Pancreas (tissue), 10 donors: ENCODE measurements around the gene OR6C76. TPM values are rescaled to one million over a fixed set of nuclear protein-coding genes. Genes with fewer than 3 reads are reported as not detected.
"Not testable (repeated sequence)": the region's sequence is repeated elsewhere in the genome, so short reads cannot be mapped to it uniquely, and the experiment has no call there.

Experiments used
- ATAC-seq, 4 donors: fragments of 200-7000 bp; cut with Tn5 transposase; one replicate each; pipeline versions ENCODE4 v1.8.0 to v1.9.1; 2020; ENCODE audit warnings: mild to moderate bottlenecking in 4 of 4, moderate library complexity in 4 of 4
- DNase-seq, 6 donors: peaks; one replicate each; pipeline ENCODE4 v3.0.0-alpha.2; 2020
- FAIRE-seq: peaks from 2 replicates; lab custom pipeline; 2012; peaks lifted over from hg19 to GRCh38; lab: Jason Lieb, UNC
- H3K27ac ChIP-seq, 4 donors: fragments of 200-600 bp; sonication (generic); 1 replicate in 3 of 4; 2 replicates in 1 of 4; pipeline versions ENCODE4 v1.5.0 to v1.8.0; 2020
- H3K27me3 ChIP-seq, 4 donors: fragments of 200-600 bp; one replicate each; pipeline ENCODE4 v1.8.0; 2021
- H3K36me3 ChIP-seq, 3 donors: fragments of 200-600 bp; sonication (generic) in 1 of 3; one replicate each; pipeline versions ENCODE4 v1.5.0 to v1.8.0; 2020 to 2021
- H3K4me1 ChIP-seq, 3 donors: fragments of 200-600 bp; one replicate each; pipeline ENCODE4 v1.8.0; 2021
- H3K4me3 ChIP-seq, 4 donors: fragments of 200-600 bp; sonication (generic) in 2 of 4; one replicate each; pipeline versions ENCODE4 v1.5.0 to v1.8.0; 2020 to 2021
- H3K9me3 ChIP-seq, 4 donors: fragments of 200-600 bp; one replicate each; pipeline ENCODE4 v1.8.0; 2021
- WGBS, 2 donors: extraction: QIAGEN DNeasy Blood & Tissue Kit; methylation state at CpG; one replicate each; pipeline ENCODE4 v1.1.7; 2013; 5-methylcytosine and 5-hydroxymethylcytosine counted together
- intact Hi-C, 3 donors: fragments of 100-400 bp; cut with DNase I; formaldehyde crosslinking; loops; one replicate each; pipeline versions ENCODE4 v1.11.1 to v1.14.2; 2022
- polyA plus RNA-seq, 2 donors: library from polyadenylated mRNA; stranded (reverse); fragments of 200-250 nt; gene quantifications; one replicate each; pipeline ENCODE4 v1.2.3, GENCODE V29; 2013
- total RNA-seq, 6 donors: library from RNA; stranded (reverse); fragmentation: NEBNext Ultra II Directional in 4 of 6; extraction: Animal tissue kit (Norgen Biotek cat#: 25700) in 4 of 6; gene quantifications; one replicate each; pipeline versions ENCODE4 v1.2.1 to v1.2.4, GENCODE V29; 2021 to 2023
- TF ChIP-seq, protein P1 (sequence below), 4 donors: fragments of 200-600 bp; sonication (generic) in 3 of 4; IDR thresholded peaks; one replicate each; pipeline versions ENCODE4 v1.5.0 to v1.8.0; 2021; ENCODE audit warnings: antibody characterized with exemption in 4 of 4
- donor health status: healthy with polysubstance abuse.
- donor health status: DM: no; HTN: no; CAD: no; lungs with moderate emphysema.
- donor health status: DM: no; HTN: no; CAD: no.
- donor health status: control.
- donor health status: control.
- donor health status: Bipolar disorder and iron deficiency.
- donor health status: DM: yes; HTN: yes; CAD: no.
- donor health status: DM: no; HTN: no; CAD: no.
- donor health status: DM: no; HTN: no; CAD: no.
- donor health status: DM: yes; HTN: yes; CAD: no.

OR6C76 gene
- total and polyA plus RNA-seq, 8 donors = not detected

DNA sequence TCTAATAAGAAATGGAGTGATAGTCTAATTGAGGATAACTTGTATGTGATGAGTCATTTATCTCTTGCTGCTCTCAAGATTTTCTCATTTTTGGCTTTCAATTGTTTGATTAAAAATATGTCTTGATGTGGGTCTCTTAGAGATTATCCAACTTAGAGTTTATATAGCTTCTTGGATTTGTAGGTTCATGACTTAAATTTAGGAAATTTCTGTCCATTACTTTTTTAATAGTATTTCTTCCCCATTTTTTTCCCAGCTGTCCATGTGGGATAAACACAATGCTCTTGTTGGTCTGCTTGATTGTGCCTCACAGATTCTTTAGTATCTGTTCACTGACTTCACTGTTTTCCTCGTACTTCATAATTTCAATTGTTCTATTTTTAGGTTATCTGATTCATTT is 18.2 kb upstream of the OR6C76 start:
- H3K4me1 ChIP-seq = no peaks in the 10 kb centered on the region
- ATAC-seq = no peak
- no peaks in the 10 kb centered on the region for H3K36me3 ChIP-seq
- no peak for FAIRE-seq
- WGBS, 2 donors = 75 to 77% methylated on average over 1 of the region's 1 CpG
- TF ChIP-seq, protein P1, sequence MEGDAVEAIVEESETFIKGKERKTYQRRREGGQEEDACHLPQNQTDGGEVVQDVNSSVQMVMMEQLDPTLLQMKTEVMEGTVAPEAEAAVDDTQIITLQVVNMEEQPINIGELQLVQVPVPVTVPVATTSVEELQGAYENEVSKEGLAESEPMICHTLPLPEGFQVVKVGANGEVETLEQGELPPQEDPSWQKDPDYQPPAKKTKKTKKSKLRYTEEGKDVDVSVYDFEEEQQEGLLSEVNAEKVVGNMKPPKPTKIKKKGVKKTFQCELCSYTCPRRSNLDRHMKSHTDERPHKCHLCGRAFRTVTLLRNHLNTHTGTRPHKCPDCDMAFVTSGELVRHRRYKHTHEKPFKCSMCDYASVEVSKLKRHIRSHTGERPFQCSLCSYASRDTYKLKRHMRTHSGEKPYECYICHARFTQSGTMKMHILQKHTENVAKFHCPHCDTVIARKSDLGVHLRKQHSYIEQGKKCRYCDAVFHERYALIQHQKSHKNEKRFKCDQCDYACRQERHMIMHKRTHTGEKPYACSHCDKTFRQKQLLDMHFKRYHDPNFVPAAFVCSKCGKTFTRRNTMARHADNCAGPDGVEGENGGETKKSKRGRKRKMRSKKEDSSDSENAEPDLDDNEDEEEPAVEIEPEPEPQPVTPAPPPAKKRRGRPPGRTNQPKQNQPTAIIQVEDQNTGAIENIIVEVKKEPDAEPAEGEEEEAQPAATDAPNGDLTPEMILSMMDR (IDR thresholded peaks at IDR 0.05) = no peak
- H3K27ac ChIP-seq = no peak overlapping the region
- DNase-seq = no peak
- no peaks in the 10 kb centered on the region for H3K27me3 ChIP-seq
- no peak overlapping the region for H3K4me3 ChIP-seq
- H3K9me3 ChIP-seq = no peaks in the 10 kb centered on the region
- intact Hi-C loops = no loop called here

DNA sequence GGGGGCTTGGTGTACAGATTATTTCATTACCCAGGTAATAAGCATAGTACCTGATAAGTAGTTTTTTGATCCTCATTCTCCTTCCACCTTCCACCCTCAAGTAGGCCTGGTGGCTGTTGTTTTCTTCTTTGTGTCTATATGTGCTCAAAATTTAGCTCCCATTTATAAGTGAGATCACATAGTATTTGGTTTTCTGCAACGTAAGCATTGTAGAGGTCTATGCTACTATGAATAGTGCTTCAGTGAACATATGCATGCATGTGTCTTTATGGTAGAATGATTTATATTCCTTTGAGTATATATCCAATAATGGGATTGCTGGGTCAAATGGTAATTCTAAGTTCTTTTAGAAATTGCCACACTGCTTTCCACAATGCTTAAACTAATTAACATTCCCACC is 16.9 kb upstream of the OR6C76 start:
- H3K4me3 ChIP-seq, ATAC-seq, H3K4me1 ChIP-seq, intact Hi-C loops, FAIRE-seq, H3K9me3 ChIP-seq, H3K27ac ChIP-seq, H3K36me3 ChIP-seq, H3K27me3 ChIP-seq, DNase-seq: not testable (repeated sequence)
- 90 to 97% methylated on average over 1 of the region's 1 CpG for WGBS, 2 donors

DNA sequence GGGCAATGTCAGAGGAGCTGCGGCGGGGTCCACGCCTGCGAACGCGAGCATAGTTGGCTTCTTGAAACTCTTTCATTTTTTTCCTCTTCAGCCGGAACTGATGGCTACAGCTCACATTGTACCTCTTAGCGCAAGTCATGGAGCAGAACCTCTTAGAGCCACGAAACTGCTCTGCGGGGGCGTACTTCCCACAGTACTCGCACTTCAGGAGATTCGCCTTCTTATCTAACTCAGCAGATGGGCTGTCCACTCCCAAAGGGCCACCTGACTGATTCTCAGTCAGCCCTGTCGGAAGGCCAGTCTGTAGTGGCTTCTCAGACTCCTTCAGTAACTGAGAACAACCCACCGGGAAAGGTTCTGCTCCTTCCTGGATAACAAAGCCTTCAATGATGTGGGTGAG is 13.9 kb upstream of the OR6C76 start:
- H3K9me3 ChIP-seq, H3K4me1 ChIP-seq, FAIRE-seq, intact Hi-C loops, DNase-seq, H3K27me3 ChIP-seq, H3K27ac ChIP-seq, ATAC-seq, H3K4me3 ChIP-seq, H3K36me3 ChIP-seq: not testable (repeated sequence)
- 92 to 94% methylated on average over 15 of the region's 15 CpGs for WGBS, 2 donors

DNA sequence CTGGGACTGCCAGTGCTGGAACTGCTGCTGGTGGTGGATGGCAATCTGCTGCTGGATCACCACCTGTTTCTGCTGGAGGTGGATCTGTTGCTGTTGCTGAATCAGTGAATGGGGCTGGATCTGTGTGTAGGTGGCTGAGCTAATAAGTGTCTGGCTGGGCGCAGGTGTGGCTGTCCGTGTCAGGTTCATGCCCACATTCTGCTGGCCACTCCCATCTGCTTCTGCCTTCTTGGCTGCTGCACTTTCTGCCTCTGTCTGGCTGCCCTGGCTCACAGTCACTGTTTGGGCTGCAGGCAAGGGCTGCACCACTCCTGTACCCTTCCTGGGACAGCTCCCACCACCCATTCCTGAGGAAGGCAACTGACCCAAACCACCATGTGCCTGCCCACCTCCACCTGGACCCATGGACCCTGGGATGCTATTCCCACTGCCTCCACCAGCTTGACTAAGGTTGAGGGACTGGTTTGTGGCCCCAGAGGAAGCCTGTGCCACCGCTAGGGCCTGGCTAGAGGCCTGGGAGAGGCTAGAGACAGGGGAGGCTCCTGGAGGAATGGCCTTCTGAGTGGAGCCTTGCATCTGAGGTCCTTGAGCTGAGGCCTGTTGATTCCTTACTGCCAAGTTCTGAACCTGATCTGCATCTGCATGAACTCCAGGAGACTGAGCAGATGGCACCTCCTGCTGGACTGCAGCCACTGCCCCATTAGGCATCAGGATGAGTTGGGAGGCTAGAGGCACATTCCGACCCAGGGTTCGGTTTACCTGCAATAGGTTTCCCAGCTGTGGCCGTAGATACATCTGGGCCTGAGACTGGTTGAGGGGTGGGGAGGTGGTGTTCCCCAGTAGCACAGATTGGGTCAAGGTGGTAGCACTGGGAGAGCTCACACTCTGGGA is 12.3 kb upstream of the OR6C76 start:
- not testable (repeated sequence) for FAIRE-seq

DNA sequence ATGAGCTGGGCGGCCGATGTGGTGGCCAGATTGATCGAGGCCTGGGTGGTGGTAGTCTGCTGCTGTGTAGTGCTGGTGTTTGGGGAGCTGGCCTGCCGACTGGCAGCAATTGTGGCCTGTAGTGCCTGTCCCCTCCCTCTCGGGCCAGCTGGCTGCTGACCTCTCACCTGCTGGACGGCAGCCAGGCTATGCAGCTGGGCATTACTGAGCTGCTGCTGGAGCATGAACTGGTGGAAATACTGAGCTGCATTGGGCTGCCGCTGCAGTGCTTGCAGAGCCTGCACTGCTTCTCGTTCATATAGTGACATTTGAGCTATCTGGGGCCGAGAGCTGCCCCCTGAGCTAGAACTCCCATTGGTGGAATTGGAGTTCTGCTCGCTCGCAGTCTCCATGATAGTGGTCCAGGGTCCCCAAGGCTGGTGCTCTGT is 11.6 kb upstream of the OR6C76 start:
- 49% methylated on average over 11 of the region's 11 CpGs for WGBS, 2 donors
- peak in 2 of 6 donors; percentile 11 to 28 for DNase-seq
- not testable (repeated sequence) for H3K36me3 ChIP-seq

More for the DNA sequence above, 12.3 kb upstream of the OR6C76 start:
- WGBS, 2 donors = 71 to 97% methylated on average over 3 to 5 of the region's 6 CpGs
- H3K27ac ChIP-seq, H3K9me3 ChIP-seq, H3K36me3 ChIP-seq, H3K4me1 ChIP-seq, H3K4me3 ChIP-seq, intact Hi-C loops, H3K27me3 ChIP-seq: not testable (repeated sequence)
- ATAC-seq (peak; percentile 69 to 90 (median 77)), DNase-seq (peak in 1 of 6 donors; percentile 11)

DNA sequence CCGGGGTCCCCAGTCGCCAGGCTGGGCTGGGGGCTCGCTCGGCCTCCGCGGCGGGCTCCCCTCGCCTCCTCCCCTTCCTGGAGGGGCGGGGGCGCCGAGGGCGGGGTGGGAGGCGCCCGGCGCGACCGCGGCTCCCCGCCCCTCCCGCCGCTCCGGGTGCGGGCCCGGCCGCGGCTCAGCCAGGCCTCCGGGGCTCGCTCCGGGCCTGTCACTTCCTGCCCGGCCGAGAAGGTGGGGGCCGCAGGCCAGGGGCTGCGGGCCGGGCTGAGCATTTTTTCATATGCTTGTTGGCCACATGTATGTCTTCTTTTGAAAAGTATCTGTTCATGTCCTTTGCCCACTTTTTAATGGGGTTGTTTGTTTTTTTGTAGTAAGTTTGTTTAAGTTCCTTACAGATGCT is 11.2 kb upstream of the OR6C76 start:
- H3K27ac ChIP-seq, H3K4me1 ChIP-seq, H3K27me3 ChIP-seq, FAIRE-seq, DNase-seq, H3K36me3 ChIP-seq, intact Hi-C loops, H3K4me3 ChIP-seq, H3K9me3 ChIP-seq: not testable (repeated sequence)
- WGBS, 2 donors = 6 to 18% methylated on average over 5 to 10 of the region's 34 CpGs
- ATAC-seq = peak; percentile 62 to 83 (median 71)

More for the DNA sequence above, 11.6 kb upstream of the OR6C76 start:
- FAIRE-seq, H3K27me3 ChIP-seq, H3K27ac ChIP-seq, H3K9me3 ChIP-seq, intact Hi-C loops, H3K4me1 ChIP-seq, H3K4me3 ChIP-seq: not testable (repeated sequence)
- peak; percentile 46 to 68 (median 62) for ATAC-seq

DNA sequence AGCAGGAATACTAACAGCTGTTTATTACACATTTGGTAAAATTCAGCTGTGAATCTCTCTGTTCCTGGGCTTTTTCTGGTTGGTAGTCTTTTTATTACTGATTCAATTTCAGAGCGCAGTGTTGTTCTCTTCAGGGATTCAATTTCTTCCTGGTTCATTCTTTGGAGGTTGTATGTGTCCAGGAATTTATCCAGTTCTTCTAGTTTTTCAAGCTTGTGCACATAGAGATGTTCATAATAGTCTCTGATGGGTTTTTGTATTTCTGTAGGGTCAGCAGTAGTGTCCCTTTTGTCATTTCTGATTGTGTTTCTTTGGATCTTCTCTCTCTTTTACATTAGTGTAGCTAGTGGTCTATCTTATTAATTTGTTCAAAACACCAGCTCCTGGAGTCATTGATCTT is 9.1 kb upstream of the OR6C76 start:
- 58 to 94% methylated on average over 1 of the region's 1 CpG for WGBS, 2 donors
- FAIRE-seq = no peak
- Histone ChIP-seq H3K27me3 (no peaks in the 10 kb centered on the region), H3K9me3 (no peaks in the 10 kb centered on the region), H3K27ac (no peak overlapping the region), H3K4me1 (no peaks in the 10 kb centered on the region), H3K36me3 (no peaks in the 10 kb centered on the region), H3K4me3 (no peak overlapping the region)
- DNase-seq = no peak
- ATAC-seq = no peak
- TF ChIP-seq, protein P1 (IDR thresholded peaks at IDR 0.05) = no peak
- intact Hi-C loops = no loop called here
